ENCODE measurements around the gene DAND5.
A peak's percentile ranks its signal among the peaks of the same experiment; 100 is the strongest.

Gene DAND5

GRCh38 chr19:13022859-13023636 is 53.7 kb downstream of the DAND5 start:
- DNase-seq (ENCODE audit: low read depth, low spot score) = peak; percentile 72

DNA sequence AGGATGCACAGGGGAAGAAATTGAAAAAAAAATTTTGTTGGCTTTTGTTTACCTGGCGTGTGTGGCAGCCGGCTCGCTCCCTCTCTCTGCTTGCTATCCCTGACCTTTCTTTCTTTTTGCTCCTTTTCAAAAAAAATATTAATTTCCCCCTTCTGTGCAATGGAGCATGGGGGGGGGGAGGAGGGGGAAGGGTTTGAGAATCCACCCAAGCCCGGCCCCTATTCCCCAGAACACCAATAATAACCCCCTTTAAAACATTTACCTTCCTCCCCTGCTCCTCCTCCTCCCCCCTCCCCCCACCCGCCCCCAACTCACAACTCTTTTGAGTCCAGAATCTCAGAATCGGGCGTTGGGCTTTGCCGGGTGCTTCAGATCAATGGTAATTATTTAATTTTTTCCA is 54.3 kb downstream of the DAND5 start:
- no peak for DNase-seq (ENCODE audit: low read depth, low spot score)
